ENCODE measurements around the gene TSC22D2.

DNA sequence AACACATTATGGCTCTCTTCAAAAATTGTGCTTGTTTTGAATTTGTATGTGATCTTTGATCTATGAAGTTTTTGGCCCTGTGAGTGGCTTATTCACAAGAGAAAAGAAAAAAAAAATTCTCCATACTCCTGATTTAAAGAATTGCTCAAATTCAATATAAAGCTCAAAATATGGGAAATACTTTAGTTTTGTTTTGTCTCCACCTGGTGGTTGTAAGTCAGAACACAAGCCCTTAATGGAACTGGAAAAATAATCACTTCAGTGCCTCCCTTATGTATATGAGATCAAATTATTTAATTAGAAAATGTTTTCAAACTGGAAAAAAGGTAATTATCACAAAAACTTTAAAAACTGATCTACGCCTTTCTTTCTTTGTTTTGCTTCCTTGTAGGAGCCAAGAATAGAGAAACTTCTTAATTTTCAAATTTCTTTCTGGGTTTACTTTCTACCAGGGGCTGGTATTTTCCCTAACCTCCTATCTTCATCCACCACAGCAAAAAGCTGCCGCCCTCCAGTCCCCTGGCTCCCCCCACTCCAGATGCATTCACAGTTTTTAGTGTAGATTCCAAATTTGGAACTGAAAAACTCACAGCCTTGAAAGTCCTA, 87.6 kb downstream of the TSC22D2 start:
- TF ChIP-seq POLR2AphosphoS5 (IDR thresholded peaks at IDR 0.05; ENCODE audit: borderline replicate concordance, low read depth, low read length) (no peak), EZH2 (IDR thresholded peaks at IDR 0.05) (no peak), FOXP2 (optimal IDR thresholded peaks at IDR 0.05; ENCODE audit: control extremely low read depth, extremely low read length, insufficient read depth) (no peak)
